Superior temporal gyrus (tissue), 1 donor: ENCODE data around the gene TJP2.
"Not testable (repeated sequence)": the region's sequence is repeated elsewhere in the genome, so short reads cannot be mapped to it uniquely, and the experiment has no call there.

Experiments
- DNase-seq: peaks from one replicate; pipeline ENCODE4 v3.0.0-alpha.2; 2016; ENCODE audit errors: extremely low spot score

TJP2 gene

DNA sequence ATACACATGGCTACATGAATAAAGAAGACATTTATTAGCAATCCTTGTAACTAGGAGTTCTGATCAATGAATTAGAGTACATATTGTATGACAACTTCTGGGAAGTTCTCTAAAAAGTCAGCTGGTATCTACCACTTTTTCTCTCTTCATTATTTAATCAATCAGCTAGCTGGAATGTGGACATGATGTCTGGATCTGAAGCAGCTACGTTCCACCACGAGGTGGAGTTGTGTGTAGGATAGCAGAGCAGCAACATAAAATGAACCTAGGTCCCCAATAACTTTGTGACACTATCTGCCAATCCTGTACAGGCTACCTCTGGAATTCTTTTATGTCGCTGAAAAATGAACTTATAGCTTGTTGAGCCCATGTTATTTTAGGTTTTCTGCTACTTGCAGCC, 118.0 kb downstream of the TJP2 start:
- DNase-seq: no peak

DNA sequence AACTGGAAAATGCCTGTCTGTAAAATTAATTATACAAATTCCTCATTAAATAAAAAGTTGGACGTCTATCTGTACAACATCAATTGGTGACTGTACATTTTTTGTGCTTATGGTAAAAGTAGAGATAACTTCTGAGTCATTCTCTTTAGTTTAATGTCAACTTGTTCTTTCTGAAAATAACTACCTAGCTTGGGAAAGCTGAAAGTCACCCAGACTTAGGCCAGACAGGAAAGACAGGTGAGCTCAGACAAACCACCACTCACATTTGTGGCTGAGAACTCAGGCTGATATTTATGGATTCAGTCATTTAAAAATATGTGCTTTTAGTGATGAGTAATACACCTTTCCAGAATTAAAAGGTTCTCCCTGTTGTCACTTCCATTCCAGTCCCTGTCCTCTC, 119.1 kb downstream of the TJP2 start:
- no peak for DNase-seq

DNA sequence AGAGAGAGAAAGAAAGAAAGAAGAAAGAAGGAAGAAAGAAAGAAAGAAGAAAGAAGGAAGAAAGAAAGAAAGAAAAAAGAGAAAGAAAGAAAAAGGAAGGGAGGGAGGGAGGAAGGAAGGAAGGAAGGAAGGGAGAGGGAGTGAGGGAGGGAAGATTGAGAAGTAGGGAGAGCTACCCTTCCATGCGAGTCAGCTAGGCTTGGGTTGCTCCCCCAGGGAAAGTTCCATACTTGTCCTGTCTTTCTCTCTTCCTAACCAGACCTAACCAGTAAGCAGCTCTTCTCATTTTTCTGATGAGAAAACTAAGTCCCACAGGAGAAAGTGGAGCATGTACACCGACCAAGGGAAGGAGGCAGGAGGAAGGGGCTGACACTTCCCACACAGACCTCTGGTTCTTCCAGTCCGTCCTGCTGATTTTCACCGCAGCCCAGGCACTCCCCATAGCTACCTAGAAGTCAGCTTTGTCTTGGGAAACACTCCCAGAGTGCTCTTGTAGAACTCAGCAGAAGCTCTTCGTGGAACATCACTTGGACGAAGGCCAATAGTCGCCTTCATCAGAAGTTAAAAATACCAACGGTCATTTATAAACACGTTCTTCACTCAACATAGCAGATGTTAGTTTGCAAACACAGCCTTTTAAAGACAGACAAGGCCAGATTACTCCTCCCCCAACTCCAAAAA, 121.9 kb downstream of the TJP2 start:
- DNase-seq: no peak

DNA sequence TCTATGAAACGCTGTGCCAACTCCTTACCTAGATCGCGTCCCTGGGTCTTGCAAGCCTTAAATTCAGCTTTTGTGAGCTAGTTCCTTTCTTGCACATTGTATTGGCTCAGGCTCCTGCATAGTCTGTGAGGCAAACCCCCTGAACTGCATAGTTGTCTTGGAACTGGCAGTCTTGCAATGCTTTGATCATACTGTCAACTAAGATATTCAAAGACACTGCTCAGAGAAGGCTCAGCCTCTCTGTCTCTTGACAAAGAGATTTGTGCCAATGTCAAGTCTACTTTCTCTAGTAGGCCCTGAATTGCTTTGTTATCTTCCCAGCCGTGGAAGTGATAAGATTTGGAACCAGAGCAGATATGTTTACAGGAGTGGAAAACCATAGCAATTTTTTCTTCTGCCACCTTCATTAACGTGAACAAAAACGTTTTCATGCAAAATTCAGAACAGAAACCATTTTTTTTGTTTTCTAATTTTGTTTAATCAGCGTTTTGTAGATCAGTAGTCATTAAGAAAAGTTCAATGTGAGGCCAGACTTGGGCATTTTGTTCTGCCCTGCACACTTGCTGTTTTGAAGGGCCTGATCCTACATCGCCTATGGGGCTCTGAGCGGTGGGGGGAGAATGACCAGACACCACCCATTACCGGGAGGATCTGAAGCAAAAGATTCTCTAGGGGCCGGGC, 123.4 kb downstream of the TJP2 start:
- no peak for DNase-seq

DNA sequence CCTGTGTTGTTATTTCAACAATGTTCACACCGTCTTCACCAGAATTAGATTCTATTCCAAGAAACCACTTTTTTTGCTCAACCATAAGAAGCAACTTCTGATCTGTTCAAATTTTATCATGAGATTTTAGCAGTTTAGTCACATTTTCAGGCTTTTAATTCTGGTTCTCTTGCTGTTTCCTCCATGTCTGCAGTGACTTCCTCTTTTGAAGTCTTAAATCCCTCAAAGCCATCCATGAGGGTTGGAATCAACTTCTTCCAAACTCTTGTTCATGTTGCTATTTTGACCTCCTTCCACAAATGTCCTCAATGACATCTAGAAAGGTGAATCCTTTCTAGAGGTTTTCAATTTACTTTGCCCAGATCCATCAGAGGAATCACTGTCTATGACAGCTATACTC, 125.2 kb downstream of the TJP2 start:
- DNase-seq: no peak

DNA sequence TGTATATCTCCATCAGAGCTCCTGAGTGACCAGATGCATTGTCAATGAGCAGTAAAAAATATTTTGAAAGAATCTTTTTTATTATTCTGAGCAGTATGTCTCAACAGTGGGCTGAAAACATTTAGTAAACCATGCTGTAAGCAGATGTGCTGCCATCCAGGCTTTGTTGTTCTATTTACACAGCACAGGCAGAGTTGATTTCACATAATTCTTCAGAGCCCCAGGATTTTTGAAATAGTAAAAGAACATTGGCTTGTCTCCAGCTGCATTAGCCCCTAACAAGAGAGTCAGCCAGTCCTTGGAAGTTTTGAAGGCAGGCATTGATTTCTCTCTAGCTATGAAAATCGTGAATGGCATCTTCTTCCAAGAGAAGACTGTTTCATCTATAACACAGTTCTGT, 125.7 kb downstream of the TJP2 start:
- no peak for DNase-seq

DNA sequence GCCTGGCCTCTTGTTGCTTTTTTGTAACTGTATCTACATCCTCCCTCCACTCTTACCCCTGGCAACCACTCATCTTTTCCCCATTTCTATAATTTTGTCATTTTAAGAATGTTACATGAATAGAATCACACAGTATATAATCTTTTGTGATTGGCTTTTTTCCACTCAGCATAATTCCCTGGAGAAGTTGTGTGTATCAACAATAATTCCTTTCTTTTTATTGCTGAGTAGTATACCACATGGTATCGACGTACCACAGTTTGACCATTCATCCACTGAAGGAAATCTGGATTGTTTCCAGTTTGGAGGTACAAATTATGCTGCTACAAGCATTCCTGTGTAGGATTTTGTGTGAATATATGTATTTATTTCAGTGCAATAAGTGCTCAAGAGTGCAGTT, 129.3 kb downstream of the TJP2 start:
- no peak for DNase-seq

DNA sequence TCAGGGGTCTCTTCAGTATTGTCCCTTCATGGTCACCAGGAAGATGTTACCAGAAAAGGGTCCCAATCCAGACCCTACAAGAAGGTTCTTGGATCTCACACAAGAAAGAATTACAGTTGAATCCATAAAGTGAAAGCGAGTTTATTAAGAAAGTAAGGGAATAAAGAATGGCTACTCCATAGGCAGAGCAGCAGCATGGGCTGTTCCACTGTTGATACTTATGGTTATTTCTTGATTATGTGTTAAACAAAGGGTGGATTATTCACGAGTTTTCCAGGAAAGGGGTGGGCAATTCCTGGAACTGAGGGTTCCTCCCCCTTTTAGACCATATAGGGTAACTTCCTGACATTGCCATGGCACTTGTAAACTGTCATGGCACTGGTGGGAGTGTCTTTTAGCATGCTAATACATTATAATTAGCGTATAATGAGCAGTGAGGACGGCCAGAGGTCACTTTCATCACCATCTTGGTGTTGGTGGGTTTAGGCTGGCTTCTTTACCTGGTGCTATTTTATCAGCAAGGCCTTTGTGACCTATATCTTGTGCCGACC, 132.9 kb downstream of the TJP2 start:
- DNase-seq: not testable (repeated sequence)

DNA sequence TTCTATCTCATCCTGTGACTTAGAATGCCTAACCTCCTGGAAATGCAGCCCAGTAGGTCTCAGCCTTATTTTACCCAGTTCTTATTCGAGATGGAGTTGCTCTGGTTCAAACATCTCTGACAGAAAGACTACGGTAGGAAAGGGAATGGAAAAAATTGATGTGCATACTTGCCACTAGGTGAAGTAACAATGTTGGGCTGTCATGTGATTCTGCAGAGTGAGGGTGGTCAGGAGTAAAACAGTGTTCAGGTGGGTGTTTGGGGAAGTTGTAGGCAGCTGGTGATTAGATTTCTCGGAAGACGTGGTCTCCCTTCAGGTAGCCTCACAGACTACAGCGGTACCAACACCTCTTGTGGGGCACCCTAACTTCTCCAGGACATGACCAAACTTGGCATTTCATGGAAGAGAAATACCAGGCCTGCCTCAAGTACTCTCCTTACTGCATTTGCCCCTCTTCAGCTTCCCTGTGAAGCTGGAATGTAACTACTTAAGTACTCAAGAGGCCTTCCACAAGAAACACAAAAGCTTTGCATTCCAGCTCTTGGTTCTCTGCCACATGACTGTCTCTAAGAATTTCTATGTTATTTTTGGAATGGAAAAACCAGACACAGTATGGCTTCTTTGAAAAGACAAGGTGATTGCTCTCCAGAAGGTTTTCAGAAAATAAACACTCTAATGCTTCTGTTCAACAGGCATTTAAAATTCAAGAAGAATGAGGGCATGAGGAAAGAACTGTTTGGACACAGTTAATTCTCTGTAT, 133.5 kb downstream of the TJP2 start:
- peak; percentile 63 for DNase-seq

DNA sequence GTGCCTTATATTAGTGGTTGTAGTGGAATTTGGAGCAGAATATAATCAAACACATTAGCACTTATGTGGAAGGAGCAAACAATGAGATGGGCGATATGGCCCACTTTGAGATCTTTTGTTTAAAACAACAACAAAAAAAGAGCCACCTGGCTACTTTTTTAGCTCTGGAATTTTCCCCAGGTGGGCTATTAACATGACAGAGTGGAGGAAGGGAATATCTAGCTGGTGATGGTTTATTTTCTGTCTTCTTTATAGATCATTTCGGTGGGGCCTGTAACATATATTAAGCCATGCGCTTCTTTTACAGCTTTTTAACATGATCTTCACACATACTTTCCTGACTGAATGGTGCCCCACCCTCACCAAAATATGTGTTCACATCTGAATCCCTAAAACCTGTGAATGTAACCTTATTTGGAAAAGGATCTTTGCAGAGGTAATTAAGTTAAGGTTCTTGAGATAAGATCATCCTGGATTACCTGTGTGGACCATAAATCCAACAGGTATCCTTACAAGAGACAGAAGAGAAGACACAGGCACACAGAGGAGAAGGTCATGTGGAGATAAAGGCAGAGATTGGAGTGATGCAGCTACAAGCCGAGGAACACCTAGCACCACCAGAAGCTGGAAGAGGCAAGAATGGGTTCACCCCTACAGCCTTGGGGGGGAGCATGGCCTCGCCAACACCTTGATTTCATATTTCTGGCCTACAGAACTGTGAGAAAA, 134.3 kb downstream of the TJP2 start:
- DNase-seq: no peak

DNA sequence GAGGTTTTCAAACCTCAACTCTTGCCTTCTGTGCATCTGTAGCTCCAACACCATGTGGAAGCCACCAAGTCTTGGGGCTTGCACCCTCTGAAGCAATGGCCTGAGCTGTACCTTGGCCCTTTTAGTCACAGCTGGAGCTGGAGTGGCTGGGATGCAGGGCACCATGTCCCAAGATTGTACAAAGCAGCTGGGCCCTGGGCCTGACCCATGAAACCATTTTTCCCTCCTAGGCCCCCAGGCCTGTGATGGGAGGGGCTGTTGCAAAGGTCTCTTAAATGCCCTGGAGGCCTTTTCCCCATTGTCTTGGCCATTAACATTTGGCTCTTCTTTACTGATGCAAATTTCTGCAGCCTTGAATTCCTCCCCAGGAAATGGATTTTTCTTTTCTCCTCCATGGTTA, 139.1 kb downstream of the TJP2 start:
- no peak for DNase-seq

DNA sequence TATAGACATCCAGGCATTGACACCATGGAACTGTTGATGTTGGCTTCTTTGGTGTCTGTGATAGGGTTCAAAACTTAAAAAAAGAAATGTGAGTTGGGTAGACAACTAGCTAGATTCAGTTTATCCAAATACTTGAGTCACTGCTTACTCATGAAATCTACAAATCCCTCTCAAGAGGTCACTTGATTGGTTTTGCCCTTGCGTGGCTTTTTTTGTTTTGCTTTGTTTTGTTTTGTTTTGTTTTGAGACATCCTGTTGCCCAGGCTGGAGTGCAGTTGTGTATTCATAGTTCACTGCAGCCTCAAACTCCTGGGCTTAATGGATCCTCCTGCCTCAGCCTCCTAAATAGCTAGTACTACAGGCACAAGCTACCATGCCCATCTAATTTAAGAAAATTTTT, 140.5 kb downstream of the TJP2 start:
- no peak for DNase-seq

DNA sequence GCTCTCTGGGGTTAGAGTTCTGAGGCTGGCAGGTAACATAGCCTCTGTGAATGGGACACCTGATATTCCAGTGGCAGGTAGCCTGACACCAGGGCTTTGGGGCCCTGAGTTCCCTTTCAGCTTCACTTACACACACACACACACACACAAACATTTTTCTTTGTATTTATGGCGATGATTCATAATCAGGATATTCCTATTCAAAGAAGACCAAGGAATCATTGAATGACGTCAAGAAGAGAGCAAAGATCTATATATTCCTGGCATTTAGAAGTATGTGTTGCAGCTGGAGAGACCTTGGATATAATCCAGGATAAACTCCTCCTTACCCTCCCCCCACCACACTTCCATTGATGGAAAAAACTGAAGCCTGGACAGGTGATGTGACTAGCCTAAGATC, 143.0 kb downstream of the TJP2 start:
- no peak for DNase-seq

DNA sequence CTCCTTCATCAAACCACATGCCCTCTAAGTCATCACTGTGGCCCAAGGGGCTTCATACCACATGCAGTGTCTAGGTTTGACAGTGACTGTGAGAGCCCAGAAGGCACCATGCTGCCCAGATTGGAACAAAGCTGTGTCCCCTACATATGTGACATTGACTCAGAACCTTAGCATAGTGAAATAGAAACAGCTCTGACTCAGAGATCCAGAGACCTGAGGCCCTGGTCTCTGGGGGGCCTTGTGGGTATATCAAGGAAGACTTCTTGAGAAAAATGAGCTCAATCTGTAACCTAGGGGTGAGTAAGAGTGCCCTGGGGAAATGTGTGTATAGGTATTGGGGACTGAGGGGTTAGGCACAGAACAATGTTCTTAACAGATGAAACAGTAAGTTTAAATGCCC, 143.8 kb downstream of the TJP2 start:
- no peak for DNase-seq

DNA sequence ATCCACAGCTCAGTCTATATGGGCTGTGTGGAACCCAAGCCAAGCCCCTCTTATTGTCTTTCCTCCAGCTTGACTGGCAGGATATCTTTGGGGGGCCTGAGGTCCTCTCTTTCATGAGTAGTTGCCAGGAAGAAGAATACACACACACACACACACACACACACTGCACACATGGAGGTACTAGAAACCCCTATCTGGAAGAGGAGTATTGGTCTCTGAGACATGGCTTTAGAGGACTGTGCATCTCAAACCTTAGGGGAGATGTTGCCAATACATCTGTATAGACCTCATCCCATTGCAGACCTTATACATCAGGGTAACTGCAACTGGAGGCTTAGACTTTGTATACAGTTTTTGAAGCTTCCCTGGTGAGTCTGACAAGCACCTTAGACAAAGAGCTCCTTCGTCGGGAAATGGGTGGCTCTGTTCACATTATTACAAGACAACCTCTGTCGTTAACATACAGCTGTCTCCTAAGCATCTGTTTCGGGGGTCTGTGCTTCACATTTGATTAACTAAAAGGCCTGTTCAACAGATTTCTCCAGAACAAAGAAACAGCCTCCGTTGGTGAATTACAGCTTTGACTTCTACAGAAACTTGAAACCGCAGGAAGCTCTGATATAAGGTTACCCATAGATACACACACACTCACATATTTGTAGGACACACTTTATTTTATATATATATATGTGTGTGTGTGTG, 145.4 kb downstream of the TJP2 start:
- DNase-seq: no peak

DNA sequence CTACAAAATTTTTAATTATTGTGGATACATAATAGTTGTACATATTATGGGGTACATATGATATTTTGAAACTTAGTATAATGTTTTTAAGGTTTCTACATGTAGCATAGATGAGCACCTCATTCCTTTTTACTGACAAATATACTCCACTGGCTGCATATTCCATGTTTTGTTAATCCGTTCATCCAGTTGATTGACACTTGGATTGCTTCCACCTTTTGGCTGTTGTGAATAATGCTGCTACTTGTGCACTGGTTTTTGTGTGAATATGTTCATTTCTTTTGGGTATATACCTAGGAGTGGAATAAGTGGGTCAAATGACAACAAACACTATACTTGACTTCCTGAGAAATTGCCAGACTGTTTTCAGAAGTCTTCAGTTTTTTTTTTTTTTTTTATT, 148.2 kb downstream of the TJP2 start:
- DNase-seq: no peak

DNA sequence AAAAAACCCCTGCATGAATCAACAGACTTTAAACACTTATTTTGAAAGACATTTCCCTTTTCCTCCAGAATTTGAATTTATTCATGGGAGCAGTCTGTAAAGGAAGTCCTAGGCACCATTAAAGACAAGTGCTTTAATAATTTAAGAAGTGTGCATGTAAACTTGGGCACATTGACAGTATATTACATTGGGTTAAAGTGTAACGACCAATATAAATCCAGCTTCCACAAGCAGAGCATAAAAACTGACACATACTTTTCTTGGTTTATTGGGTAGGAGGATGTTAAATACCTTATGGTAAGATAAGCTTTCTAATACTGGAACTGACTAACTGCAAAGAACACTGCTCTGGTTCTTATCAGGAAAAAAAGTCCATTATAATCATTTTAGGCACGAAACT, 149.8 kb downstream of the TJP2 start:
- no peak for DNase-seq
